GM12878 (cell line): ENCODE measurements around the gene C1RL. TPM values are rescaled to one million over a fixed set of nuclear protein-coding genes. Genes with fewer than 3 reads are reported as not detected.

Experiments
- ATAC-seq: fragments of 200-7000 bp; cut with Tn5 transposase; 3 replicates; pipeline ENCODE4 v1.9.1; 2020; ENCODE audit warnings: mild to moderate bottlenecking, moderate library complexity
- BruUV-seq: library from RNA; stranded (reverse); fragments of 400-500 nt; replicated peaks from 2 replicates; lab custom pipeline; 2021; lab: Mats Ljungman, UMichigan
- CTCF ChIA-PET: fragments of 300-600 bp; sonication (Branson Sonifier 250); formaldehyde crosslinking; extraction: SDS; loops from one replicate; lab custom pipeline; 2021; ENCODE audit warnings: inconsistent platforms; lab: Yijun Ruan, JAX
- POLR2A ChIA-PET: fragments of 350-600 bp; formaldehyde crosslinking; extraction: SDS; loops from one replicate; lab custom pipeline; 2021; ENCODE audit warnings: inconsistent platforms; lab: Charles Lee
- RAD21 ChIA-PET: fragments of 300-600 bp; sonication (Branson Sonifier 250); formaldehyde crosslinking; loops from one replicate; lab custom pipeline; 2023; ENCODE audit warnings: antibody characterized with exemption; ENCODE audit not compliant: unreplicated experiment; lab: Charles Lee
- SMC1A ChIA-PET: fragments of 300-600 bp; sonication (Branson Sonifier 250); formaldehyde crosslinking; loops from one replicate; lab custom pipeline; 2023; ENCODE audit not compliant: unreplicated experiment, uncharacterized antibody; lab: Charles Lee
- DNase-seq: peaks from one replicate; pipeline ENCODE4 v3.0.0-alpha.2; 2011; ENCODE audit warnings: low read depth, low spot score
- FAIRE-seq: peaks from 3 replicates; lab custom pipeline; 2011; peaks lifted over from hg19 to GRCh38; lab: Jason Lieb, UNC
- H2AFZ ChIP-seq: 2 replicates; pipeline ENCODE4 v1.6.0; 2011; ENCODE audit warnings: low read depth, low read length, control low read depth; ENCODE audit not compliant: control insufficient read depth
- H3K27ac ChIP-seq: 2 replicates; pipeline ENCODE4 v1.5.1; 2011; ENCODE audit warnings: control low read depth; ENCODE audit not compliant: control insufficient read depth, insufficient read depth
- H3K27me3 ChIP-seq, 2 experiments: replicated peaks in 1 of 2; 2 replicates each; pipeline versions ENCODE4 v1.6.0 to v1.6.1; 2011; ENCODE audit warnings: low read length in 1 of 2; ENCODE audit not compliant: control insufficient read depth in 2 of 2, insufficient read depth in 2 of 2
- H3K36me3 ChIP-seq, 2 experiments: 2 replicates each; pipeline ENCODE4 v1.5.1; 2011; ENCODE audit warnings: low read length in 1 of 2; ENCODE audit not compliant: control insufficient read depth in 2 of 2, insufficient read depth in 2 of 2
- H3K4me1 ChIP-seq: 2 replicates; pipeline ENCODE4 v1.6.1; 2011; ENCODE audit warnings: mild to moderate bottlenecking, low read length, moderate library complexity, mixed read lengths; ENCODE audit not compliant: control insufficient read depth, insufficient read depth
- H3K4me2 ChIP-seq: 2 replicates; pipeline ENCODE4 v1.6.0; 2011; ENCODE audit warnings: control low read depth; ENCODE audit not compliant: control insufficient read depth, insufficient read depth
- H3K4me3 ChIP-seq: fragments of 200-600 bp; sonication (generic); 2 replicates; pipeline ENCODE4 v1.5.1; 2016
- H3K79me2 ChIP-seq: 2 replicates; pipeline ENCODE4 v1.6.0; 2011; ENCODE audit warnings: low read length; ENCODE audit not compliant: control insufficient read depth, insufficient read depth
- H3K9ac ChIP-seq: 2 replicates; pipeline ENCODE4 v1.8.0; 2011; ENCODE audit warnings: low read length, control low read depth, mixed read lengths; ENCODE audit not compliant: control insufficient read depth, insufficient read depth
- H3K9me3 ChIP-seq: replicated peaks from 3 replicates; pipeline ENCODE4 v1.5.1; 2011; ENCODE audit warnings: mild to moderate bottlenecking, low read length; ENCODE audit not compliant: control insufficient read depth, insufficient read depth
- H4K20me1 ChIP-seq: 2 replicates; pipeline ENCODE4 v1.6.0; 2011; ENCODE audit not compliant: control insufficient read depth, insufficient read depth
- CBFB ChIP-seq: IDR thresholded peaks from 2 replicates; pipeline ENCODE4 v1.6.1; 2016; ENCODE audit warnings: antibody characterized with exemption, low read depth
- FOS ChIP-seq: IDR thresholded peaks from 3 replicates; pipeline ENCODE4 v1.6.1; 2011; ENCODE audit warnings: borderline replicate concordance; ENCODE audit not compliant: insufficient read length; ENCODE audit errors: extremely low read depth
- NR2C1 ChIP-seq: fragments of 450-650 bp; IDR thresholded peaks from 2 replicates; pipeline ENCODE4 v1.6.1; 2017; ENCODE audit warnings: antibody characterized with exemption, mild to moderate bottlenecking, moderate library complexity
- POLR2A ChIP-seq: IDR thresholded peaks from 2 replicates; pipeline ENCODE4 v1.6.1; 2011; ENCODE audit warnings: low read depth, mild to moderate bottlenecking, low read length
- RCOR1 ChIP-seq: conservative IDR thresholded peaks from 2 replicates; pipeline ENCODE4 v1.6.1; 2012; ENCODE audit warnings: low read depth, low read length, improper control_type of control experiment
- STAT3 ChIP-seq: IDR thresholded peaks from 2 replicates; pipeline ENCODE4 v1.6.1; 2011; ENCODE audit warnings: low read depth, low read length, improper control_type of control experiment
- WRNIP1 ChIP-seq: IDR thresholded peaks from 2 replicates; pipeline ENCODE4 v1.6.1; 2011; ENCODE audit warnings: low read depth, low read length, improper control_type of control experiment, borderline replicate concordance
- YY1 ChIP-seq: IDR thresholded peaks from 2 replicates; pipeline ENCODE4 v1.6.1; 2011; ENCODE audit warnings: low read depth, mild to moderate bottlenecking, low read length
- WGBS: methylation state at CpG from one replicate; pipeline ENCODE4 v1.1.6; 2016; ENCODE audit warnings: low lambda C conversion rate; ENCODE audit not compliant: insufficient replicate concordance, insufficient coverage; ENCODE audit errors: missing lambda C conversion rate; 5-methylcytosine and 5-hydroxymethylcytosine counted together
- in situ Hi-C: fragments of 300-500 bp; cut with MboI; formaldehyde crosslinking; loops from 9 replicates; pipeline ENCODE4 v1.14.3; 2018; ENCODE audit warnings: mixed read lengths
- intact Hi-C: fragments of 100-400 bp; cut with micrococcal nuclease; formaldehyde crosslinking; loops from one replicate; pipeline ENCODE4 v1.14.2; 2022; ENCODE audit not compliant: unreplicated experiment
- polyA plus RNA-seq, 11 experiments: library from polyadenylated mRNA; depleted of rRNA in 4 of 11; unstranded in 6 of 11; stranded (reverse) in 5 of 11; fragments of >200 nt; fragmentation: Nextera tagmentation in 4 of 11; fragmentation: Illumina TruSeq in 1 of 11; extraction: Ambion mirVana in 4 of 11; extraction: Trizol in 1 of 11; gene quantifications; 1 replicate in 1 of 11; 2 replicates in 10 of 11; pipeline versions ENCODE4 v1.2.1 to v1.2.3, GENCODE V29; 2011 to 2016; ENCODE audit warnings: inconsistent platforms in 2 of 11, missing spikeins in 2 of 11, low read depth in 1 of 11
- total RNA-seq, 4 experiments: library from RNA; depleted of rRNA in 3 of 4; stranded (reverse); fragments of >200 nt in 3 of 4; fragmentation: Illumina TruSeq in 1 of 4; extraction: Trizol in 1 of 4; gene quantifications; 2 replicates each; pipeline versions ENCODE4 v1.2.1 to v1.2.3, GENCODE V29; 2013 to 2021

C1RL gene
- total and polyA plus RNA-seq, 10 of the 15 experiments (the other 5 are each of a cell fraction or from before 2014, with no cell fraction given): 1.3 to 12.8 (median 8.1) TPM

DNA sequence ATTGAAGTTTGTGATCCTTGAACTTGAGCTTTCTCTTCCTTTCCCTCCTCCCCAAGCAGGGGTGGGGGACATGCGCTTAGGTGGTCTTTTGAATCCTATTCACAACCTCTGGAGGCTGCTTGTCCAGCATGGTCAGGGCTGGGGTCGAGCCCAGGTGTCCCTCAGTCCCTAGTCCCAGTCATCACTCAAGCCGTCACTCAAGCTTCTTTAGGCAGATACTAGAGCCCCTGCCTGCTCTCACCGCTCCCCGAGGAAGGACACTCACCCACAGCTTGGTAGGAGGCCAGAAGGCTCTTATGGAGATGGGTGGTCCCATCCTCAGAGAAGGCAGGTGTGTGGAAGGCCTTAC is 532 bp upstream of the C1RL start:
- SMC1A ChIA-PET: interaction anchor here (0.8 to 3.5 kb wide), 9 partner anchors 14 to 240 kb away, joined by 3 to 37 read pairs (median 6); partner anchors contain the start of genes C12orf57, LPCAT3 and RNU7-1
- RAD21 ChIA-PET: interaction anchor here (1.0 to 7.6 kb wide), 5 partner anchors 154 to 242 kb away, joined by 3 to 89 read pairs (median 6); partner anchors contain the start of genes C12orf57, RNU7-1 and TPI1
- CTCF ChIA-PET: interaction anchor here (0.6 to 7.7 kb wide), 22 partner anchors 10 to 610 kb away, joined by 3 to 61 read pairs (median 4); partner anchors contain the start of genes ATN1, C12orf57, C1R and CDCA3

More for the DNA sequence above, 532 bp upstream of the C1RL start:
- 34% methylated on average over 5 of the region's 5 CpGs for whole genome bisulfite sequencing
- peak overlapping the region; percentile 96 for H3K4me3 ChIP-seq
- H2AFZ ChIP-seq: no peak overlapping the region
- intact Hi-C loops (loop anchor here (2.0 kb wide), 1 partner anchor 165 kb away; the partner anchor contains the start of gene C12orf57), in situ Hi-C loops (no loop called here)
- ATAC-seq (no peak), FAIRE-seq (no peak), DNase-seq (no peak)
- H3K79me2 ChIP-seq: peaks cover 33% of the 10 kb centered on the region
- BruUV-seq: no TSS peak
- no peak for TF ChIP-seq RCOR1
- TF ChIP-seq FOS: no peak
- no peak for TF ChIP-seq NR2C1
- TF ChIP-seq YY1: no peak
- TF ChIP-seq CBFB: no peak
- TF ChIP-seq STAT3: no peak
- 0 out of 2 replicates have a peak, but pooled peaks have one; percentile 8 for TF ChIP-seq POLR2A
- TF ChIP-seq WRNIP1: no peak
- no peaks in the 10 kb centered on the region for H4K20me1 ChIP-seq
- H3K27me3 ChIP-seq: no peaks in the 10 kb centered on the region
- H3K9me3 ChIP-seq: peaks cover 6% of the 10 kb centered on the region
- peak overlapping the region; percentile 99; the same call in 1 of the 2 replicates for H3K27ac ChIP-seq
- POLR2A ChIA-PET: interaction anchor here (1.2 to 7.2 kb wide), 4 partner anchors 91 to 184 kb away, joined by 3 to 55 read pairs (median 8); partner anchors contain the start of genes C12orf57, LPCAT3 and RNU7-1
- H3K4me2 ChIP-seq: peak overlapping the region; percentile 82
- H3K4me1 ChIP-seq: peaks cover 12% of the 10 kb centered on the region
- peaks cover 0 to 7% of the 10 kb centered on the region in 2 experiments; a peak in 2 of 4 replicates for H3K36me3 ChIP-seq
- peak overlapping the region; percentile 100 for H3K9ac ChIP-seq
